Measurements from ENCODE around the gene HOXD13. TPM values are rescaled to one million over a fixed set of nuclear protein-coding genes. Genes with fewer than 3 reads are reported as not detected.
A peak's percentile ranks its signal among the peaks of the same experiment; 100 is the strongest.

The HOXD13 gene
- total RNA-seq, 1 experiment from 2014 or later, result 0.36 TPM

DNA sequence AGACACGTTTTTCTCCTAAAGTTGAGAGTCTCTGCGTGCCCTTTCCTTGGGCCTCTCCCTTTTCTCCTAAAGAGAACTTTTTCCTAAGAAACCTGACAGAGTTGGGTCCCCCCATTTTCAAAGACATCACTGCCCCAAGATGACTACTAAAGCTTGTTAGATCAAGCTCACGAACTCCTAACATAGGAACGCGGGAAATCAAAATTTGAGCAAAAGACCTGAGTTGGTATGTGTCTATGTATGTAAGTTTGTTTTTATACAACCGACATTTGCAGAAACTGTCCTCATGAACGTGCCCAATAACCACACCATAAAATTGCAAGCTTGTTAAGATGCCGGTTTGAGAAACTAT lies 1.4 kb downstream of the HOXD13 start:
- ChIA-PET CTCF (no interaction called here), POLR2A (ENCODE audit: unreplicated experiment) (no interaction called here)
- Histone ChIP-seq H3K4me1 (ENCODE audit: insufficient read depth, low read length) (peaks cover 5% of the 10 kb centered on the region; the same call in 1 of the 2 replicates), H3F3A (ENCODE audit: low read length, unreplicated experiment) (no peaks in the 10 kb centered on the region), H3K9ac (ENCODE audit: low read length) (no peak overlapping the region), H3K79me2 (ENCODE audit: low read length) (no peaks in the 10 kb centered on the region), H3K4me2 (ENCODE audit: low read length) (peak overlapping the region; percentile 84), H3K27ac (ENCODE audit: low read length) (no peak overlapping the region), H3K9me2 (replicated peaks; ENCODE audit: low read length) (no peaks in the 10 kb centered on the region), H3K36me3 (ENCODE audit: low read depth, low read length) (no peaks in the 10 kb centered on the region), H4K20me1 (ENCODE audit: low read length) (no peaks in the 10 kb centered on the region), H3K27me3 (ENCODE audit: low read length) (peaks cover 35% of the 10 kb centered on the region), H2AFZ (ENCODE audit: low read length) (no peak overlapping the region), H3K4me3 (ENCODE audit: low read length) (peak overlapping the region; percentile 66; the same call in 1 of the 2 replicates), H3K9me3 (ENCODE audit: low read length) (no peaks in the 10 kb centered on the region)
- intact Hi-C loops (cut with micrococcal nuclease), result loop anchor here (10.0 kb wide), 1 partner anchor 1059 kb away; no protein-coding TSS in a partner anchor
- TF ChIP-seq CTCF (conservative IDR thresholded peaks at IDR 0.05; ENCODE audit: low read depth, low read length) (no peak), EZH2phosphoT487 (IDR thresholded peaks at IDR 0.05; ENCODE audit: borderline replicate concordance, low read length) (no peak), EZH2 (IDR thresholded peaks at IDR 0.05; ENCODE audit: low read length, unreplicated experiment) (no peak)
- no TSS peak for BruUV-seq (replicated peaks)
- DNase-seq, result no peak
- no peak for ATAC-seq

- peaks cover 31% of the 10 kb centered on the region for H3K27me3 ChIP-seq (ENCODE audit: low read length)
- H3K36me3 ChIP-seq (ENCODE audit: low read depth, low read length), result no peaks in the 10 kb centered on the region
- H2AFZ ChIP-seq (ENCODE audit: low read length), result no peak overlapping the region
- H3K9me2 ChIP-seq (replicated peaks; ENCODE audit: low read length), result no peaks in the 10 kb centered on the region
- BruUV-seq (replicated peaks), result no TSS peak
- DNase-seq (no peak), ATAC-seq (no peak)
- H4K20me1 ChIP-seq (ENCODE audit: low read length), result no peaks in the 10 kb centered on the region
- intact Hi-C loops (cut with micrococcal nuclease), result loop anchor here (10.0 kb wide), 1 partner anchor 1060 kb away; no protein-coding TSS in a partner anchor
- no peaks in the 10 kb centered on the region for H3K79me2 ChIP-seq (ENCODE audit: low read length)
- H3F3A ChIP-seq (ENCODE audit: low read length, unreplicated experiment), result no peaks in the 10 kb centered on the region
- TF ChIP-seq CTCF (conservative IDR thresholded peaks at IDR 0.05; ENCODE audit: low read depth, low read length) (no peak), EZH2phosphoT487 (IDR thresholded peaks at IDR 0.05; ENCODE audit: borderline replicate concordance, low read length) (no peak), EZH2 (IDR thresholded peaks at IDR 0.05; ENCODE audit: low read length, unreplicated experiment) (no peak)
- POLR2A ChIA-PET (ENCODE audit: unreplicated experiment), result no interaction called here
- H3K4me1 ChIP-seq (ENCODE audit: insufficient read depth, low read length), result peaks cover 5% of the 10 kb centered on the region; the same call in 1 of the 2 replicates
- H3K9me3 ChIP-seq (ENCODE audit: low read length), result no peaks in the 10 kb centered on the region
- no peak overlapping the region for H3K9ac ChIP-seq (ENCODE audit: low read length)
- H3K4me3 ChIP-seq (ENCODE audit: low read length), result no peak overlapping the region
- no peak overlapping the region for H3K4me2 ChIP-seq (ENCODE audit: low read length)
- no peak overlapping the region for H3K27ac ChIP-seq (ENCODE audit: low read length)
- CTCF ChIA-PET, result no interaction called here
Measured at GRCh38 chr2:176094349-176094748, 1.8 kb downstream of the HOXD13 start.

GRCh38 chr2:176095421-176095820 lies 2.9 kb downstream of the HOXD13 start:
- Histone ChIP-seq H4K20me1 (ENCODE audit: low read length) (no peaks in the 10 kb centered on the region), H3K9me2 (replicated peaks; ENCODE audit: low read length) (no peaks in the 10 kb centered on the region), H3K79me2 (ENCODE audit: low read length) (no peaks in the 10 kb centered on the region), H3K9me3 (ENCODE audit: low read length) (no peaks in the 10 kb centered on the region), H3K4me1 (ENCODE audit: insufficient read depth, low read length) (peaks cover 5% of the 10 kb centered on the region; the same call in 1 of the 2 replicates), H3K9ac (ENCODE audit: low read length) (no peak overlapping the region), H3K27me3 (ENCODE audit: low read length) (peaks cover 20% of the 10 kb centered on the region), H3F3A (ENCODE audit: low read length, unreplicated experiment) (no peaks in the 10 kb centered on the region), H3K27ac (ENCODE audit: low read length) (no peak overlapping the region), H3K4me3 (ENCODE audit: low read length) (no peak overlapping the region), H2AFZ (ENCODE audit: low read length) (no peak overlapping the region), H3K4me2 (ENCODE audit: low read length) (no peak overlapping the region), H3K36me3 (ENCODE audit: low read depth, low read length) (no peaks in the 10 kb centered on the region)
- ChIA-PET CTCF (interaction anchor here (2.2 kb wide), 1 partner anchor 844 kb away, joined by 9 read pairs; no protein-coding TSS in a partner anchor), POLR2A (ENCODE audit: unreplicated experiment) (no interaction called here)
- ATAC-seq (no peak), DNase-seq (no peak)
- BruUV-seq (replicated peaks), result no TSS peak
- TF ChIP-seq EZH2 (IDR thresholded peaks at IDR 0.05; ENCODE audit: low read length, unreplicated experiment) (no peak), CTCF (conservative IDR thresholded peaks at IDR 0.05; ENCODE audit: low read depth, low read length) (no peak), EZH2phosphoT487 (IDR thresholded peaks at IDR 0.05; ENCODE audit: borderline replicate concordance, low read length) (no peak)
- intact Hi-C loops (cut with micrococcal nuclease), result loop anchor here (10.0 kb wide), 1 partner anchor 1061 kb away; no protein-coding TSS in a partner anchor

All from PC-3 (cell line).